Type B pancreatic cell (in vitro differentiated cells): ENCODE results near the gene TCF12. TPM values are rescaled to one million over a fixed set of nuclear protein-coding genes. Genes with fewer than 3 reads are reported as not detected.
"Not testable (repeated sequence)": the region's sequence is repeated elsewhere in the genome, so short reads cannot be mapped to it uniquely, and the experiment has no call there.

Experiments
- DNase-seq: peaks from one replicate; pipeline ENCODE4 v3.0.0; 2021; ENCODE audit warnings: mixed read lengths; ENCODE audit not compliant: unreplicated experiment; ENCODE audit errors: extremely low spot score
- H3K27ac Mint-ChIP-seq: 2 replicates; pipeline ENCODE4 v1.8.0; 2021; ENCODE audit warnings: mild to moderate bottlenecking, mixed read lengths
- H3K27me3 Mint-ChIP-seq: 2 replicates; pipeline ENCODE4 v1.8.0; 2021; ENCODE audit warnings: mixed read lengths
- H3K36me3 Mint-ChIP-seq: 2 replicates; pipeline ENCODE4 v1.8.0; 2021; ENCODE audit warnings: mixed read lengths
- H3K4me1 Mint-ChIP-seq: one replicate; pipeline ENCODE4 v1.8.0; 2021; ENCODE audit warnings: mixed read lengths; ENCODE audit not compliant: unreplicated experiment
- H3K4me3 Mint-ChIP-seq: 2 replicates; pipeline ENCODE4 v1.8.0; 2021; ENCODE audit warnings: mild to moderate bottlenecking, mixed read lengths
- H3K9me3 Mint-ChIP-seq: 2 replicates; pipeline ENCODE4 v1.8.0; 2021; ENCODE audit warnings: mixed read lengths
- total RNA-seq: library from RNA; stranded (reverse); gene quantifications from 2 replicates; pipeline ENCODE4 v1.2.1, GENCODE V29; 2021; ENCODE audit warnings: low replicate concordance
- TF ChIP-seq, protein P1 (sequence below): fragments of 200-600 bp; sonication (generic); conservative IDR thresholded peaks from 2 replicates; pipeline ENCODE4 v1.5.0; 2021; ENCODE audit warnings: antibody characterized with exemption, mild to moderate bottlenecking

Gene TCF12
- total RNA-seq, 1 donor from 2014 or later = 153 TPM

DNA sequence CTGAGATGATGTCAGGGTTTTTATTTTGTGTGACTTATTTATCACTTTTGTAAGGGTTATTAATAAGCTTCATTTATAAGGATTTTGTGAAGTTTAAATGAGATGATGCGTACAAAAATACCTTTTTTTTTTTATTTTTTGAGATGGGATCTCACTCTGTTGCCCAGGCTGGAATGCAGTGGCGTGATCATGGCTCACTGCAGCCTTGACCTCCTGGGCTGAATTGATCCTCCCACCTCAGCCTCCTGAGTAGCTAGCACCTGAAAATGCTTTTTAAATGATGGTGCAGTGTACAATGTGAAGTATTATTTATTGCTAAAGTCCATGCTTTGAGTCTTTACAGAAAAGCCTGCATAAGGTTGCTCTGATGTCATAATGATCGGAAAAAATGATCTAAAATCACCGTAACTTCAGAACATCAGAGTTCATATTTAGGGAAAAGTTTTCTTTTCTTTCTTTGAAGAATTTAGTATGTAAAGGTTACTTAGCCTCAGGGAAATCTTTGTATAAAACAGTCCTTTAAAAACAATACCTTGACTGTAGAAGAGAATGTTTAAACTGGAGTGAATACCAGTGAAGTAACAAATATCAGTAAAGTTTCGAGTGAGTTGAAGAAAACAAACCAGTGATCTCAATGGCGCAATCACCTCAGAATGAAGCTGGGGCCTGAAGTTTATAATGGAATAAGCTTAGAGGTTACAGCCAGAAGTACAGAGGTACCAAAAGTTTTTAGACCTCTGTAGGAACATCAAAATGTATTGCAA is 29.7 kb downstream of the TCF12 start:
- no peak overlapping the region for H3K4me3 Mint-ChIP-seq
- H3K27ac Mint-ChIP-seq = no peak overlapping the region
- peaks cover 5% of the 10 kb centered on the region for H3K9me3 Mint-ChIP-seq
- no peak for DNase-seq
- no peaks in the 10 kb centered on the region for H3K27me3 Mint-ChIP-seq
- H3K36me3 Mint-ChIP-seq = peaks cover 31% of the 10 kb centered on the region
- TF ChIP-seq, protein P1, sequence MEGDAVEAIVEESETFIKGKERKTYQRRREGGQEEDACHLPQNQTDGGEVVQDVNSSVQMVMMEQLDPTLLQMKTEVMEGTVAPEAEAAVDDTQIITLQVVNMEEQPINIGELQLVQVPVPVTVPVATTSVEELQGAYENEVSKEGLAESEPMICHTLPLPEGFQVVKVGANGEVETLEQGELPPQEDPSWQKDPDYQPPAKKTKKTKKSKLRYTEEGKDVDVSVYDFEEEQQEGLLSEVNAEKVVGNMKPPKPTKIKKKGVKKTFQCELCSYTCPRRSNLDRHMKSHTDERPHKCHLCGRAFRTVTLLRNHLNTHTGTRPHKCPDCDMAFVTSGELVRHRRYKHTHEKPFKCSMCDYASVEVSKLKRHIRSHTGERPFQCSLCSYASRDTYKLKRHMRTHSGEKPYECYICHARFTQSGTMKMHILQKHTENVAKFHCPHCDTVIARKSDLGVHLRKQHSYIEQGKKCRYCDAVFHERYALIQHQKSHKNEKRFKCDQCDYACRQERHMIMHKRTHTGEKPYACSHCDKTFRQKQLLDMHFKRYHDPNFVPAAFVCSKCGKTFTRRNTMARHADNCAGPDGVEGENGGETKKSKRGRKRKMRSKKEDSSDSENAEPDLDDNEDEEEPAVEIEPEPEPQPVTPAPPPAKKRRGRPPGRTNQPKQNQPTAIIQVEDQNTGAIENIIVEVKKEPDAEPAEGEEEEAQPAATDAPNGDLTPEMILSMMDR = no peak
- H3K4me1 Mint-ChIP-seq = peaks cover 24% of the 10 kb centered on the region

DNA sequence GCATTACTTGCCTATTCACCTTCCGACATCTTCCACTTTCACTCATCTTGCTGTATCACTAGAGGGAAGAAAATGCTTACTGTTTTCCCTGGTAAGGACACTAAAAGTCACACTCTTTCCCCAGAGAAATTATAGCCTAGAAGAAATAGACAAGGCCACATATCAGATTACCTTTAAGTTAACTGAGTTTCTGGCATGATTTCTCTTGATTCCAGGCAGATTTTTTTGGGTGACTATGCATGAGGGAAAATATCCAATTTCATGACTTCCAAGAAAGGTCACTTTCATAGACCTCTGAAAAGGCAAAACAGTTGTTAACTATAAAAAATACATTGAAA is 30.3 kb downstream of the TCF12 start:
- Mint-ChIP-seq H3K27ac (no peak overlapping the region), H3K4me3 (no peak overlapping the region), H3K36me3 (peaks cover 31% of the 10 kb centered on the region), H3K4me1 (peaks cover 24% of the 10 kb centered on the region), H3K9me3 (peaks cover 5% of the 10 kb centered on the region), H3K27me3 (no peaks in the 10 kb centered on the region)
- TF ChIP-seq, protein P1 = no peak
- DNase-seq = no peak

DNA sequence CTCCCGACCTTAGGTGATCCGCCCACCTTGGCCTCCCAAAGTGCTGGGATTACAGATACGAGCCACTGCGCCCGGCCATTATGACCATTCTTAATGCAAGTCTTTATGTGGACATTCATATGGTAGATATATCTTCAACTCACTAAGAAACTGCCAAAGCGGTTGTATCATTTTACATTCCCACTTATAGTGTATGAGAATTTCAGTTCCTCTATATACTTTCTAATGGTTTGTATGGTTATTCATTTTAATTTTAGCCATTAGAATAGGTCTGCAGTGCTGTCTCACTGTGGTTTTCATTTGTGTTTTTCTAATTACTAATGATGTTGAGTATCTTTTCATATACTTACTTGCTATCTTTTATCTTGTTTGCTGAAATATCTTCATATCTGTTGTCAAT is 32.5 kb downstream of the TCF12 start:
- Mint-ChIP-seq H3K4me3 (no peak overlapping the region), H3K27ac (no peak overlapping the region), H3K9me3 (peaks cover 4% of the 10 kb centered on the region), H3K4me1 (peaks cover 24% of the 10 kb centered on the region), H3K36me3 (peaks cover 28% of the 10 kb centered on the region), H3K27me3 (no peaks in the 10 kb centered on the region)
- DNase-seq = no peak
- TF ChIP-seq, protein P1 = no peak

DNA sequence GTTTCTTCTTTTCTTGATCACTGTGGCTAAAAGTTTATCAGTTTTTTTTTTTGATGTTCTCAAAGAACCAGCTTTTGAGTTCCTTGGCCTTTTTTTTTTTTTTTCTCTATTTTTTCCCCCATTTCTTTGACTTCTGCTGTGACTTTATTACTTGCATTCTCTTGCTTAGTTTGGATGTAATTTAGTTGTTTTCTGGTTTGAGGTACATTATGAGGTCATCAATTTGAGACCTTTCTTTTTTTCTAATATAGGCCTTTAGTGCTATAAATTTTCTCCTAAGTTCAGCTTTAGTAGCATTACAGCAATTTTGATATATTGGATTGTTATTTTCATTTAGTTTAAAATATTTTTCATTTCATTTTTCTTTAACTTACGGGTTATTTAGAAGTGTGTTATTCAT is 35.3 kb downstream of the TCF12 start:
- Mint-ChIP-seq H3K4me1 (peaks cover 18% of the 10 kb centered on the region), H3K27me3 (no peaks in the 10 kb centered on the region), H3K27ac (no peak overlapping the region), H3K9me3 (peaks cover 4% of the 10 kb centered on the region), H3K4me3 (no peak overlapping the region), H3K36me3 (peaks cover 19% of the 10 kb centered on the region)
- TF ChIP-seq, protein P1 = no peak
- no peak for DNase-seq

DNA sequence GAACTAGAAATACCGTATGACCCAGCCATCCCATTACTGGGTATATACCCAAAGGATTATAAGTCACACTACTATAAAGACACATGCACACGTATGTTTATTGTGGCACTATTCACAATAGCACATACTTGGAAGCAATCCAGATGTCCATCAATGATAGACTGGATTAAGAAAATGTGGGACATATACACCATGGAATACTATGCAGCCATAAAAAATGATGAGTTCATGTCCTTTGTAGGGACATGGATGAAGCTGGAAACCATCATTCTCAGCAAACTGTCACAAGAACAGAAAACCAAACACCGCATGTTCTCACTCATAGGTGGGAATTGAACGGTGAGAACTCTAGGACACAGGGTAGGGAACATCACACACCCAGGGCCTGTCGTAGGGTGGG is 36.6 kb downstream of the TCF12 start:
- peaks cover 19% of the 10 kb centered on the region for H3K36me3 Mint-ChIP-seq

DNA sequence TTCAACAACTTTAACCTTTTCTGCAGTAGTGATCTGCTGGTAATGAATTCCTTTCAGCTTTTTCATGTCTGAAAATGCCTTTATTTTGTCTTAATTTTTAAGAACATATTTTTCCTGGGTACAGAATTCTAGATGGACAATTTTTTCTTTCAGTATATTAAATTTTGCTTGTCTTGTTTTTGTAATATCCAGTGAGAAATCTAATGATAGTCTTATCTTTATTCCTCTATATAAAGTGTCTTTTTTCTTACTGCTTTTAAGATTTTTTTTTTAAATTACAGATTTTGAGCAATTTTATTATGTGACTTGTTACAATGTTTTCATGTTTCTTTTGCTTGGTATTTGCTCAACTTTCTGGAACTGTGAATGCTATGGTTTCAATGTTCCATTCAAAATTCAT is 38.1 kb downstream of the TCF12 start:
- no peak for DNase-seq
- TF ChIP-seq, protein P1 = no peak
- no peak overlapping the region for H3K4me3 Mint-ChIP-seq
- peaks cover 15% of the 10 kb centered on the region for H3K36me3 Mint-ChIP-seq
- H3K4me1 Mint-ChIP-seq = peaks cover 10% of the 10 kb centered on the region
- no peaks in the 10 kb centered on the region for H3K27me3 Mint-ChIP-seq
- no peak overlapping the region for H3K27ac Mint-ChIP-seq
- H3K9me3 Mint-ChIP-seq = peaks cover 4% of the 10 kb centered on the region

More for the DNA sequence above, 36.6 kb downstream of the TCF12 start:
- H3K4me1 Mint-ChIP-seq = peaks cover 10% of the 10 kb centered on the region
- H3K9me3 Mint-ChIP-seq, H3K4me3 Mint-ChIP-seq, DNase-seq, H3K27ac Mint-ChIP-seq, H3K27me3 Mint-ChIP-seq: not testable (repeated sequence)
